GM18498 (cell line): ENCODE data around the gene ARNT2.
"Not testable (repeated sequence)": the region's sequence is repeated elsewhere in the genome, so short reads cannot be mapped to it uniquely, and the experiment has no call there.

Experiments used
- ATAC-seq: cut with Tn5 transposase; IDR thresholded peaks from one replicate; pipeline ENCODE4 v1.9.1; 2021; ENCODE audit warnings: mild to moderate bottlenecking, moderate library complexity; ENCODE audit not compliant: unreplicated experiment

ARNT2 gene

GRCh38 chr15:80640531-80641121, 236.4 kb downstream of the ARNT2 start:
- no peak for ATAC-seq

GRCh38 chr15:80641384-80641783, 237.2 kb downstream of the ARNT2 start:
- no peak for ATAC-seq

GRCh38 chr15:80643431-80643951, 239.3 kb downstream of the ARNT2 start:
- ATAC-seq = no peak

- no peak for ATAC-seq
These were observed 241.4 kb downstream of the ARNT2 start for GRCh38 chr15:80645494-80646065.

- not testable (repeated sequence) for ATAC-seq
These were observed 243.2 kb downstream of the ARNT2 start for GRCh38 chr15:80647424-80647823.
